IMR-90 (cell line): ENCODE results near the gene SYN1. TPM values are rescaled to one million over a fixed set of nuclear protein-coding genes. Genes with fewer than 3 reads are reported as not detected.

Experiments
- ATAC-seq: fragments of 200-7000 bp; cut with Tn5 transposase; 2 replicates; pipeline ENCODE4 v1.9.1; 2020; ENCODE audit warnings: low read depth, mild to moderate bottlenecking, moderate library complexity
- BruUV-seq: library from RNA; stranded (reverse); fragments of 400-500 nt; replicated peaks from 2 replicates; lab custom pipeline; 2021; lab: Mats Ljungman, UMichigan
- CTCF ChIA-PET: fragments of 300-600 bp; formaldehyde crosslinking; extraction: SDS; loops from one replicate; lab custom pipeline; 2021; ENCODE audit warnings: antibody characterized with exemption; lab: Yijun Ruan, JAX
- POLR2A ChIA-PET: fragments of 300-600 bp; sonication (Branson Sonifier 250); formaldehyde crosslinking; loops from one replicate; lab custom pipeline; 2022; ENCODE audit warnings: antibody characterized with exemption; ENCODE audit not compliant: unreplicated experiment; lab: Charles Lee
- DNase-seq: peaks from one replicate; pipeline ENCODE4 v3.0.0; 2013
- H2AFZ ChIP-seq: replicated peaks from 2 replicates; pipeline ENCODE3; 2013; ENCODE audit warnings: low read length, mild to moderate bottlenecking; ENCODE audit not compliant: poor library complexity
- H2AK5ac ChIP-seq: 2 replicates; pipeline ENCODE4 v1.6.1; 2013; ENCODE audit warnings: low read depth, low read length, inconsistent platforms
- H2AK9ac ChIP-seq: replicated peaks from 2 replicates; pipeline ENCODE3; 2013; ENCODE audit warnings: mild to moderate bottlenecking, low read depth, low read length, moderate library complexity; ENCODE audit not compliant: poor library complexity
- H2BK120ac ChIP-seq: 2 replicates; pipeline ENCODE4 v1.6.1; 2013; ENCODE audit warnings: low read depth, low read length, inconsistent platforms
- H2BK15ac ChIP-seq: 3 replicates; pipeline ENCODE4 v1.6.1; 2013; ENCODE audit warnings: low read depth, low read length, inconsistent platforms
- H2BK20ac ChIP-seq: 2 replicates; pipeline ENCODE4 v1.6.1; 2013; ENCODE audit warnings: low read depth, mild to moderate bottlenecking, inconsistent platforms, low read length, moderate library complexity
- H2BK5ac ChIP-seq: 2 replicates; pipeline ENCODE4 v1.6.1; 2013; ENCODE audit warnings: mild to moderate bottlenecking, low read depth, low read length, inconsistent platforms; ENCODE audit not compliant: poor library complexity, severe bottlenecking
- H3K14ac ChIP-seq: replicated peaks from 2 replicates; pipeline ENCODE4 v1.6.1; 2013; ENCODE audit warnings: low read depth, low read length, inconsistent platforms
- H3K18ac ChIP-seq: 2 replicates; pipeline ENCODE4 v1.6.1; 2013; ENCODE audit warnings: low read depth, low read length, control low read depth
- H3K23ac ChIP-seq: 2 replicates; pipeline ENCODE4 v1.6.1; 2013; ENCODE audit warnings: low read depth, low read length, inconsistent platforms
- H3K27ac ChIP-seq: 2 replicates; pipeline ENCODE4 v1.5.1; 2013; ENCODE audit warnings: mild to moderate bottlenecking, control low read depth, low read length; ENCODE audit not compliant: insufficient read depth
- H3K27me3 ChIP-seq: 2 replicates; pipeline ENCODE4 v1.6.1; 2013; ENCODE audit warnings: low read length; ENCODE audit not compliant: control insufficient read depth, insufficient read depth
- H3K36me3 ChIP-seq: 2 replicates; pipeline ENCODE4 v1.6.1; 2013; ENCODE audit warnings: low read length, mixed read lengths; ENCODE audit not compliant: control insufficient read depth, insufficient read depth
- H3K4ac ChIP-seq: 2 replicates; pipeline ENCODE4 v1.6.1; 2013; ENCODE audit warnings: low read depth, low read length, inconsistent platforms
- H3K4me1 ChIP-seq: 2 replicates; pipeline ENCODE4 v1.6.1; 2013; ENCODE audit warnings: low read length, mixed read lengths; ENCODE audit not compliant: control insufficient read depth, insufficient read depth
- H3K4me2 ChIP-seq: 2 replicates; pipeline ENCODE4 v1.6.1; 2013; ENCODE audit warnings: low read depth, mild to moderate bottlenecking, control low read depth, low read length, moderate library complexity
- H3K4me3 ChIP-seq: 2 replicates; pipeline ENCODE4 v1.5.1; 2013; ENCODE audit warnings: low read depth, mild to moderate bottlenecking, control low read depth, low read length, moderate library complexity; ENCODE audit not compliant: insufficient read depth
- H3K56ac ChIP-seq: 2 replicates; pipeline ENCODE4 v1.6.1; 2013; ENCODE audit warnings: low read length, inconsistent platforms; ENCODE audit not compliant: insufficient read depth; ENCODE audit errors: extremely low read depth
- H3K79me1 ChIP-seq, 2 experiments: 2 replicates each; pipeline ENCODE4 v1.6.1; 2013; ENCODE audit warnings: low read length in 2 of 2, inconsistent platforms in 1 of 2, low read depth in 1 of 2
- H3K9ac ChIP-seq: 2 replicates; pipeline ENCODE4 v1.6.1; 2013; ENCODE audit warnings: low read depth, low read length, control low read depth
- H3K9me1 ChIP-seq: 2 replicates; pipeline ENCODE4 v1.6.1; 2013; ENCODE audit warnings: low read length, inconsistent platforms; ENCODE audit not compliant: insufficient read depth
- H3K9me3 ChIP-seq: 2 replicates; pipeline ENCODE4 v1.6.1; 2013; ENCODE audit warnings: low read length; ENCODE audit not compliant: control insufficient read depth, insufficient read depth
- H4K20me1 ChIP-seq: 2 replicates; pipeline ENCODE4 v1.6.1; 2013; ENCODE audit warnings: low read length, inconsistent platforms; ENCODE audit not compliant: insufficient read depth
- H4K5ac ChIP-seq: 2 replicates; pipeline ENCODE4 v1.6.1; 2013; ENCODE audit warnings: mild to moderate bottlenecking, low read depth, low read length, control low read depth
- H4K8ac ChIP-seq, 2 experiments: 2 replicates each; pipeline ENCODE4 v1.6.1; 2013; ENCODE audit warnings: low read depth in 2 of 2, low read length in 2 of 2, control low read depth in 1 of 2, inconsistent platforms in 1 of 2
- H4K91ac ChIP-seq: 2 replicates; pipeline ENCODE4 v1.6.1; 2013; ENCODE audit warnings: low read depth, low read length, inconsistent platforms; ENCODE audit not compliant: insufficient read depth
- CEBPB ChIP-seq: IDR thresholded peaks from 2 replicates; pipeline ENCODE4 v1.6.1; 2012; ENCODE audit warnings: low read depth, low read length, improper control_type of control experiment
- CHD1 ChIP-seq: IDR thresholded peaks from 2 replicates; pipeline ENCODE4 v1.6.1; 2012; ENCODE audit warnings: low read depth, low read length, improper control_type of control experiment
- NFE2L2 ChIP-seq: fragments of 150-350 bp; IDR thresholded peaks from 2 replicates; pipeline ENCODE4 v1.6.1; 2016; ENCODE audit warnings: low read depth, mild to moderate bottlenecking, low read length
- POLR2A ChIP-seq: IDR thresholded peaks from 2 replicates; pipeline ENCODE4 v1.6.1; 2012; ENCODE audit warnings: mild to moderate bottlenecking, low read depth, low read length
- RFX5 ChIP-seq: IDR thresholded peaks from 2 replicates; pipeline ENCODE4 v1.8.0; 2012; ENCODE audit warnings: low read depth, mild to moderate bottlenecking, low read length, moderate library complexity
- WGBS, 2 experiments: methylation state at CpG; one replicate each; pipeline versions ENCODE4 v1.1.5 to v1.1.7; 2013; ENCODE audit warnings: missing lambda C conversion rate in 2 of 2; ENCODE audit not compliant: insufficient read length in 1 of 2; ENCODE audit errors: extremely low coverage in 2 of 2; 5-methylcytosine and 5-hydroxymethylcytosine counted together
- dilution Hi-C: fragments of 300-500 bp; cut with HindIII; formaldehyde crosslinking; loops from one replicate; pipeline ENCODE4 v1.14.3; 2018; ENCODE audit warnings: low sequenced_read_pairs; ENCODE audit not compliant: unreplicated experiment
- in situ Hi-C: fragments of 300-500 bp; cut with MboI; formaldehyde crosslinking; loops from 3 replicates; pipeline ENCODE4 v1.14.3; 2019; ENCODE audit warnings: low sequenced_read_pairs, inconsistent platforms, mixed read lengths
- intact Hi-C: fragments of 100-400 bp; cut with micrococcal nuclease; formaldehyde crosslinking; loops from 2 replicates; pipeline ENCODE4 v1.10.0; 2022
- polyA plus RNA-seq, 3 experiments: library from polyadenylated mRNA; depleted of rRNA; stranded (reverse); fragments of >200 nt; gene quantifications; 2 replicates each; pipeline ENCODE4 v1.2.3, GENCODE V29; 2012; ENCODE audit warnings: low replicate concordance in 1 of 3
- total RNA-seq: library from RNA; depleted of rRNA; stranded (reverse); fragments of >200 nt; gene quantifications from 2 replicates; pipeline ENCODE4 v1.2.3, GENCODE V29; 2012
- TF ChIP-seq, protein P1 (sequence below): fragments of 150-350 bp; IDR thresholded peaks from 2 replicates; pipeline ENCODE4 v1.6.1; 2016; ENCODE audit warnings: low read depth, mild to moderate bottlenecking, low read length, moderate library complexity, borderline replicate concordance

Gene SYN1
- total and polyA plus RNA-seq, 2 of the 4 experiments (the other 2 are of a cell fraction), result under 0.01 to 0.56 TPM

DNA sequence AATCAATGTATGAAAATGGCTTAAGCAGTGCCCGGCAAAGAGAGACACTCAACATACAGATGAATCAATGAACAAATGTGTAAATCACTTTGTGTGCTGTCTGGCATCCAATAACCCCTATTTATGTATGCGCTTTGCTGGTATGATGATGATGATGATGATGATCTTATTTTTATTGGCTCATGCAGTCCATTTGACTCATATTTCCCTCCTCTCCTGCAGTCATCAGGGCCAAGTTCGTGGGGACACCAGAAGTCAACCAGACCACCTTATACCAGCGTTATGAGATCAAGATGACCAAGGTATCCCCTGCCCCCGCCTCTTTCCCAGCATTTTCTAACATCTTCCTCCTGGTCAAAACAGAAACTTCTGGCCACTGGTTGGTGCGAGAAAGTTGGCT is 34.9 kb downstream of the SYN1 start:
- Histone ChIP-seq H4K5ac (no peak overlapping the region), H2AK9ac (no peak overlapping the region), H4K91ac (no peak overlapping the region), H2BK120ac (no peak overlapping the region), H2BK15ac (no peak overlapping the region), H2BK5ac (no peak overlapping the region), H3K4me1 (peaks cover 8% of the 10 kb centered on the region), H2AK5ac (no peak overlapping the region), H3K27me3 (no peaks in the 10 kb centered on the region), H3K36me3 (peaks cover 23% of the 10 kb centered on the region), H3K56ac (no peak overlapping the region), H3K79me1 (peaks cover 3 to 30% of the 10 kb centered on the region in 2 experiments; a peak in 2 of 4 replicates), H4K8ac (peak overlapping the region in 1 of 2 experiments; percentile 40; a peak in 1 of 4 replicates), H3K27ac (no peak overlapping the region), H3K4me3 (0 out of 2 replicates have a peak overlapping the region, but pooled peaks have one; percentile 4), H2AFZ (no peak overlapping the region), H3K18ac (no peak overlapping the region), H3K14ac (no peak overlapping the region), H3K4me2 (peak overlapping the region; percentile 77), H4K20me1 (peaks cover 30% of the 10 kb centered on the region), H3K9ac (no peak overlapping the region; the same call in 1 of the 2 replicates), H3K9me1 (no peaks in the 10 kb centered on the region), H2BK20ac (no peak overlapping the region), H3K4ac (no peak overlapping the region), H3K9me3 (no peaks in the 10 kb centered on the region), H3K23ac (0 out of 2 replicates have a peak overlapping the region, but pooled peaks have one; percentile 24)
- POLR2A ChIA-PET, result no interaction called here
- CTCF ChIA-PET, result no interaction called here
- no peak for DNase-seq
- peak; percentile 77 for TF ChIP-seq POLR2A
- TF ChIP-seq CEBPB, result no peak
- no peak for TF ChIP-seq CHD1
- TF ChIP-seq RFX5, result no peak
- TF ChIP-seq, protein P1, sequence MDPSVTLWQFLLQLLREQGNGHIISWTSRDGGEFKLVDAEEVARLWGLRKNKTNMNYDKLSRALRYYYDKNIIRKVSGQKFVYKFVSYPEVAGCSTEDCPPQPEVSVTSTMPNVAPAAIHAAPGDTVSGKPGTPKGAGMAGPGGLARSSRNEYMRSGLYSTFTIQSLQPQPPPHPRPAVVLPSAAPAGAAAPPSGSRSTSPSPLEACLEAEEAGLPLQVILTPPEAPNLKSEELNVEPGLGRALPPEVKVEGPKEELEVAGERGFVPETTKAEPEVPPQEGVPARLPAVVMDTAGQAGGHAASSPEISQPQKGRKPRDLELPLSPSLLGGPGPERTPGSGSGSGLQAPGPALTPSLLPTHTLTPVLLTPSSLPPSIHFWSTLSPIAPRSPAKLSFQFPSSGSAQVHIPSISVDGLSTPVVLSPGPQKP, result no peak
- no peak for TF ChIP-seq NFE2L2
- BruUV-seq, result no TSS peak
- dilution Hi-C loops, result no loop called here
- intact Hi-C loops, result loop anchor here (5.0 kb wide), 1 partner anchor 58 kb away; no protein-coding TSS in a partner anchor
- in situ Hi-C loops, result no loop called here
- no CpG with 5 or more reads among the region's 6 CpGs for WGBS, 2 experiments
- ATAC-seq, result no peak
